SW 1271 (cell line): ENCODE results near the gene POLR3G.

Source experiments
- DNase-seq, 2 experiments: peaks; one replicate each; lab custom pipeline; 2025; lab: John Stamatoyannopoulos, UW

The POLR3G gene, protein sequence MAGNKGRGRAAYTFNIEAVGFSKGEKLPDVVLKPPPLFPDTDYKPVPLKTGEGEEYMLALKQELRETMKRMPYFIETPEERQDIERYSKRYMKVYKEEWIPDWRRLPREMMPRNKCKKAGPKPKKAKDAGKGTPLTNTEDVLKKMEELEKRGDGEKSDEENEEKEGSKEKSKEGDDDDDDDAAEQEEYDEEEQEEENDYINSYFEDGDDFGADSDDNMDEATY

DNA sequence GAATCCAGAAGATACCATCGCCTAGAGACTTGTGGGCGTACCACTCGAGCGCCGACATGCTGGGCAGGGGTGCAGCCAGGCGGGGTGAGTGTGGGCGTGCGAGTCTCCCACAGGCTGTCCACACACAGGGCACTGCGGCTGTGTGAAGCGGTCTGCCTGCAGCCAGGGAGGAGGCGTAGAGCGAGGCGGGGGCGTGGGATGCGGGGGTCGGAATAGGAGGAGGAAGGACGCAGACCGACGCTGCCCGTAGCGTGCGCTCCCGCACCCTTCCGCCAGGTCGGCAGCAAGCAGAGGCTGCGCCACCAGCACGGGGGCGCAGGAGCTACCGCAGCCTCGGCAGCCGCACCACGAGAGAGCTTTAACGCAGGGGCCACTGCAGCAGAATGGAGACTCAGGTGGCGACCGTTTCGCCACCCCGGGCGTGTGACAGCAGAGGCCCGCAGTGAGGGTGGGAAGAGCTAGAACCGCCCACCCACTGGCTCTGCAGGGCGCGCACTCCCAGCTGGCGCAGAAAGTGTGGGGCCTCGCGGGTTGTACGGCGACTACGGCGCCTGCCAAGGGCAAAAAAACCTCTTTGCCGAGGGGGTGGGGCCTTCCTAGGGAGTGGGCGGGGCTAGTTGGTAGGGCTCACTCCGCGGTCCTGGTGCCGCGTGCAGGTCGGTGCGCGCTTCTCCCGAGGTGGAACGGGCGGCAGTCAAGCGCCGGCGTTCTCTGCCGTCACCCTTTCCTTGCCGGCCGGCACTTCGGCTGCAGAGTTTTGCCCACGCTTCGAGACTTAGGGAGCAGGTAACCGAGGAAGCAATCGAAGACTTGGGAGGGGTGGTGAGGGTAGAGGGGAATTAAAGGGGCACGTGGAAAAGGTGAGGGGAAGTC is at the start of gene POLR3G, which contains the start of gene MBLAC2:
TSS of gene POLR3G (plus strand) at position 630 of the 873 bp plus-strand sequence. CDS start 10,704 bp downstream, outside the sequence.
TSS of gene MBLAC2 (minus strand) at position 537 of the 873 bp plus-strand sequence. CDS start at position 58, 479 bp downstream.
- peak; percentile 87 to 96 for DNase-seq

DNA sequence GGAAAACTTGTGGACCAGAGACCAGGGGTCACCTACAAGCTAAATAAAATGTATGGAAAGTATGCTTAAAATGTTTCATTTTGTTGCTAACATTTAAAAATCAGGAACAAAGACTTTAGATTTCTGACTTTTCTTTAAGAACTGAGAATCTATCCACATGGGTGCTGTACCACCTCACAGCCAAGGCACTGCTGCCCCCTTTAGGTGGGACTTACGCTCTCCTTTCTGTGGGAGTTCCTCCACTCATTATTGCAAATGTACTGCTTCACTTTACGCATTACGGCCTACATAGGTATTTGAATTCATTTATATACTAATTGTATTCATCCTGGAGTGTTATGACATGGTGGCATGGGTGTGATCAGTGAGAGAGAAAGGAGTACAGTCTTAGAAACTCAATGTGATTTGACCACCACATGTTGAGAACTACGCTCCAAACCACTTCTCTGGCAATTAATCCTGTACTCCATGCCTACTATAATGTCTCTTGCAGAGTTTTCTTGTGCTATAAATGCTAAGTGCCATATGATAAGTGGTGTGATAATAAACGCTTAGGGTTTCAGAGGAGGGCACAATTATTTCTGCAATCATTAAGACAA is 40.4 kb upstream of the POLR3G start:
- DNase-seq: peak in 1 of 2 experiments; percentile 58

DNA sequence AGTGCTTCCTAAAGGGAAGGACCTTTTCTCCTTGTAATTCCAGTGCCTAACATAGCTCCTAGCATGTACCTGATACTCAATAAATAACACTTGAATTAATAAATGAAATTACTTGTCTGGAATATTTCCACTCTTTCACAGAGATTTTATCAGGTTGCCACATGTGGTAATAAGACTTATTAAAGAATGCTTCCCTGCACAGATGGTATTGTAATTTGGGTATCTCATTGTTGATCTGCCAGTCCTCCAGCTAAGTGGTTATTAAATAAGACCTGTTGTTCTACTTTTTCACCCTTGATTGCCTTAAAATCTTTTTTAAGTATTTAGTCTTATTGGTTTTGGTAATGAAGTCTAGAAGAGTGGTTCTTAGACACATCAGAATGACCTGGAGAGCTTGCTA is 37.0 kb upstream of the POLR3G start:
- no peak for DNase-seq

DNA sequence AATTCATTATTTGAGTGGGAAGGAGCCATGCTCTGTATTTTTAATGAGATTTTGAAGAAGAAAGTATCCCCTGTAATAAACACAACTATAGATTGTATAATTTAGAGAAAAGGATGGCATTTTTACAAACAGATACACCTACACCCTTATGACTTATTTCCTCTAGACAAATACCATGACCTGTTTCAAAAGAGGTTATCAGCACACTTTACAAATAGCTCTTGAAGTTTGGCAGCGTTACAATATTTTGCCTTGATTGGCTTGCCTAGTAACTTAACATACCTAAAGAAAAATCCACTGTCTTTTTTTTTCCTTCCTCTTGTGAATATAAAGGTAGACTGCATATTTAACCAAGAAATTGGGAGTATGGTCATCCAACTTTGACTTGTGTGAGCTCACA is 36.6 kb upstream of the POLR3G start:
- no peak for DNase-seq

DNA sequence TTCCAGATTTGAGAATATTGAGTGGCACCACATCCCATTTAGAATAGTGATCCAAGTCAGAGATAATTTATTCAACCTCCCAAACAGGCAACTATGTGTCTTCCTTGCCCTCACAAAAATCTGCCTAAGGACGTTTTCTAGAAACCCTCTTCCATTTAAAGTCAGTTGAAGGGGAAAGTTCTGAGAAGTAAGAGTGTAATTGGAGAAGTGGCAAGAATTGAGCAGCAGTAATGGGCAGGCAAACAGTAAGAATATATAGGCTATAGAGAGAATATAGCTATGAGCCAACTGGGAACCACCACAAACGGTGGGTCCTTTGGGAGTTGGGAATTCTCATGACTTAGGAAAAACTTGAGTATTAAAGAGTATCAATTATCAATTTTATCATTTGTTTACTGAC is 34.0 kb upstream of the POLR3G start:
- DNase-seq: no peak

DNA sequence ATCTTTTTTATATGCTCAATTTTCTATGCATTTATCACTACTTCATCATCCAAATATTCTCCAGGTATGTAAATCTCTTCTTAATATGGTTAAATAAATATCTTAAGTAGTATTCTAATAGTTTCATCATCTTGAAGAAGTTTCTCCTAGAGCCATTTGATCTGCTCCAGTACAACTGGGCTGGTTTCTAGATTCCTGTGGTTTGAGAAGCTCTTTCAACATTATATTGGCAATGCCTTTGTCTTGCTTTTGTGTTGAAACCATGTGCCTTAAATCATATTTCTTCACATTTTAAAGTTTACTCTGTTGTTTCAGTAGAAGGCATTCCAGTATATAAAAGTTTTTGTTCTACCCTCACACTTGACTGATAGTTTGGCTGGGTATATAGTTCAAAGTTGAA is 27.7 kb upstream of the POLR3G start:
- no peak for DNase-seq

DNA sequence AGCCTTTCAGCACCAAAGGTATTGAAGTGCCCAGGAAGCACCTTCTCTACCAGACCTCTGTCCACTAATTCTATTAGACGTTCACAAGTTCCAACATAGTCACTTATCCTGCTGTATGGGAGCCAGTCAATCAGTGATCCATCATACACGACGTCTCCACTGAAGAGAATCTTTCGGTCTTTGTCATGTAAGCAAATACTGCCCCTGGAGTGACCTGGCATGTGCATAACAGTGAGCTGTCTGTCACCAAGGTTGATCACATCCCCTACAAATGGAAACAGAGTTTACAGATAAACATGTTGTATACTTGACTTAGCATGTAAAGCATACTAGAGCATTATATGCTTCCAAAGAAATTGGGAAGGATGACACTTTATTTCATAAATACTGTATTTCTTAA is 13.4 kb upstream of the POLR3G start:
- no peak for DNase-seq

DNA sequence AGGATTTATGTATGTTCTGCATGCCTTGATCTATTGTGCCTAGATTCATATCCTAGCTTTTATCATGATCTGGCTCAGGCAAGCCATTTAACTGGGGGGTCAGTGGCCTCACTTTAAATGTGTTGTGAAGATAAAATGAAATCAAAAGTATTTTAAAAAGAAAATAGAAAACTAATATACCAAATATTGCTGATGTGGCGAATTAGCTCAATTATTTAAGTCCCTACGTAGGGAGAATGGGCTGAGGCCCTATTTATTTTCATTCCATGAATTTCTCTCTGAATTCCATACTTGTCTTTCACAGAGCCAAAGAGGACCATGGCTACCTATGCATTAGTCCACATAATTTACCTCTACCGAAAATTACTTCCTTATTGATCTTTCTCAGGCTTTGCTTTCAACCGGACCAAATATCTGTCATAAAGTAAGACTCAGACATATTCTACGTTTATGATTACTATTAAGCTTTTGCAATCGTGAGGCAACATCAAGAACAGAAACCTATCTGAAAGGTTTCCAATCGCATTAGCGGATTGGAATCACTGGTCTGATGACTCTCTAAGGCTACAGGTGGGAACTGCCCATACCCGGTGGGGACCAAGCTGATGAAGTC is 1.8 kb upstream of the POLR3G start:
- DNase-seq: peak in 1 of 2 experiments; percentile 59

DNA sequence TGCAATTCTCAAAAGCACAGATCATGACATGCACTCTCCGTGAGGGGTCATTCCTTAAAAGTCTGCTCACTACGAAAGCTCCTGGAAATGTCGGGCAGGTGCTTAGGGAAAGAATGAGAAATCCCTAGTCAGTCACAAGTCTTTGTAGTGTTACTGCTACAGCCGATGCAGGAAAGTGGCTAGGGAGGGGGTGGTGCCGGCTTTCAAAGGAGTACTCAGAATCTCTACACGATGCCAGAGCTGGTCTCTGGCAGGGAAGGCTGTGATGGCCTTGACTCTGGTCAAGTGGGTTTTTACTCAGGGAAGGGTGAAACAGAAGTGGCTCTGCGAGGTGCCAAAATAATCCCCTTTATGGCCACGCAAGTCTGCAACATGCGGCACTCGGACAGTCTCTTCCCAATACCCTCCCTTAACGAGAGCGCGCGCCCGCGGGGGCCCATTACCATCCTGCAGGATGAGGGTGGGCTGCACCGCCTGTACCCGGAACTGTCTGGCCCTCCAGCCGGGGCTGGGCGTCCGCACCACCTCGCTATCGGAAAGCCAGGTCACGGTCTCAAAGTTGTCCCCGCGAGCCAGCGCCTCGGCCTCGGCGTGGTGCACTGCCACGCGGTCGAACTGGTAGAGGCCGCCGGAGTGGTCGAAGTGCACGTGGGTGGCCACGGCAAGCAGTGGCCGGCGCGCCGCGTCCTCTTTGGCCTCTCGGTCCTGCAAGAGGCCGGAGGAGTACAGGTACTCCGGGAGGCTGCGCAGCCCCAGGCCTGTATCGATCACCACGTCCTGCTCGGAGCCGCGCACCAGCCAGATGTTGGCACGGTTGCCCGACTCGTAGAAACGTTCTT is 1.0 kb upstream of the POLR3G start:
- peak in 1 of 2 experiments; percentile 59 for DNase-seq

DNA sequence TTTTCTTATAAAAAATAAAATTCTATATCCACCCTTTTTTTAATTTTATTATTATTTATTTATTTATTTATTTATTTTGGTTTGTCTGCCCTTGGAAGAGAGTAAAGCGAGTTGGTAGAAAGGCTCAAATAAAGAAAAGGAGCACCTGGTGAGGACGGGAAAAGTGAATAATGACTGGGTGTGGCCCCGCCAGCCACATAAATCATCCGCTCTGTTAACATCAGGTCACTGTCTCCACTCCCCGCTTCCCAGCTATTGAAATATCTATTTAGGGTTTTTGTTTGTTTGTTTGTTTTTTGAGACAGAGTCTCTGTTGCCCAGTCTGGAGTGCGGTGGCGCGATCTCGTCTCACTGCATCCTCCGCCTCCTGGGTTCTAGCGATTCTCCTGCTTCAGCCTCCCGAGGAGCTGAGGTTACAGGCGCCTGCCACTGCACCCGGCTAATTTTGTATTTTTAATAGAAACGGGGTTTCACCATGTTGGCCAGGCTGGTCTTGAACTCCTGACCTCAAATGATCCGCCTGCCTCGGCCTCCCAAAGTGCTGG is 844 bp downstream of the POLR3G start:
- DNase-seq: no peak

DNA sequence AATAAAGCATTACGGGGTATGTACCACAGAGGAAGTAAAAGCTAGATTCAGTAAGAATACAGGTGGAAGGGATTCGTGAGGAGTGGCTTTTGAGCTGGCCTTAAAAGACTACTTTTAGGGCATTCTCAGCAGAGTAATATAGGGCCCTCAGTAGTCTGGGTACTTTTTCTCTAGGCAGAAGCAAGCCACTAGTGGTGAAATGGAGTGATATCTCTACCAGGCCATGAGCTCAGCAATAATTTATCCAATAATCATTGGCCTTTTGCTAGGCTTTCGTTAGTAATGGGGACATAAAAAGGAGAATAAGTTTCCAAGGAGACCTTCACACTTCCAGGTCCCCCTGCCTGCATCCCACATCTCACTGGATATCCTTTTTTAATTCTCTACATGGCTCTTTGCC is 1.7 kb downstream of the POLR3G start:
- DNase-seq: no peak

DNA sequence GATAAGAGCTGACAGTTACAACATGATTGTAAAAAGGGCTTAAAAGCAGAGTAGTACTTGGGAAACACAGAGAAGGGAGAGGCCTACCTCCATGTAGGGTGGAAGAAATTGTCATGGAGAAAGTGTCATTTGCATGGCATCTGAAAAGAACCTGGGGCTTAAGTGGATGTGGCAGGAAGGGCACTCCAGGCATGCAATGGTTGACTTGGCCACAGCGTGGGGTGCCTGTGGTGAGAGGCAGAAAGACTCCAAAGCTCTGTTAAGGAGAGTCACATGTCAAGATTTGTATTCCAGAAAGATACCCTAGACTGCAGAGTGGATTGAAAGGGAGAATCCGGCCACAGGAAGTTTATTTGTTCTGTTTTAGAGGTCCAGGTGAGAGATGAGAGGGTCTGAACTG is 2.4 kb downstream of the POLR3G start:
- no peak for DNase-seq

DNA sequence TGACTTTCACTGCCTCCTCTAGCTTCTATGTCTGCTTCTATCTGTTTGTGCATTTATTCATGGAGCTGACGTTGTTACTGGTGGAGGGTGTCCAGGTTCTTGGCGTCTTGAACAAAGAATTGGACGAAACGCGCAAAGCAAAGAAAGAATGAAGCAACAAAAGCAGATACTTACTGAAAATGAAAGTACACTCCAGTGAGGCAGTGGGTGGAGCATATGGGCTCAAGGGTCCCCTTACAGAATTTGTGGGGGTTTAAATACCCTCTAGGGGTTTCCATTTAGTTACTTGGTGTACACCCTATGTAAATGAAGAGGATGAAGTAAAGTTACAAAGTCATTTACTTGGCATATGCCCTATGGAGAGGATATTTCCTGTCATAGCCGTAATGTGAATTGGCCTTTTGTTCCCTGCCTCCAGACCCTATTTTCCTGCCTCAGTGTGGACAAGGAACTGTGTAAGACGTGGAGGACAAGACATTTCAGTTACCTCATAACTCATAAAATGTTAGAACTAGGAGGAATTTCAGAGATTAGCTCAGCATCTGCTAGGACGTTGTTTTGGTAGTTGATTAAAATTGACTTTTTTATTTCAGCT is 3.1 kb downstream of the POLR3G start:
- DNase-seq: no peak

DNA sequence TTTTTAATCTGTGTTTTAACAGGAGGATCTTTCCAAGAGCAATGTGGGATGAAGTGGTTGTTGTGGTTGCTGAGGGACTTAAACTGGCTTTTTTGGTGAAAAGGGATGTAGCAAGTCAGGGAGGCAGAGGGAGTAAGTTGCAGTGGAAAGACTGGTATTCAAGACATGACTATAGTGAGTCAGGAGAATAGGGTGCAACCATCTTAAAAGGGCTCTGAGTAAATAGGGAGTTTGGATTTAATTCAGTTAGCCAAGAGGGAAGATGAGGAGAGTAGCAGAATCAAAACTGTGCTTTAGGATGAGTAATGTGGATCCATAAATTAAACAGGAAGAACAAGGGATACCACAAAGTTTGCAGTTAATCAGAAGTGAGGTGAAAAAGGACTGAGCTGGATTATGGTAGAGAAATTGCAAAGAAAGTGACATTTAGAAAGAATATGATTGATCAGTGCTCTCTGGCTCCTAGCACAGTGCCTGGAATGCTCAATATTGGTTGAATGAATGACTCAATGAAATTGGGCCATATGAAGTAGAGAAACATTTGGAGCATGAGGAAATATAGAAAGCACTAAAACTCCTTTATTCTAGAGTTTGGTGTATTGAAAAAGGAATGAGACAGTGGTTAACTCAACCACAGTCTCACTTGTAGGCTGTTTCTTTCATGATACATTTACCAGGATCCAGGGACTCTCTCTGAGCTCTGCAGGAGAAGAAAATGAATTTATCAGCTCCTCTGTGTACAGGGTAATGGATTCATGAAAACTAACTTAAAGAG is 5.1 kb downstream of the POLR3G start:
- no peak for DNase-seq

DNA sequence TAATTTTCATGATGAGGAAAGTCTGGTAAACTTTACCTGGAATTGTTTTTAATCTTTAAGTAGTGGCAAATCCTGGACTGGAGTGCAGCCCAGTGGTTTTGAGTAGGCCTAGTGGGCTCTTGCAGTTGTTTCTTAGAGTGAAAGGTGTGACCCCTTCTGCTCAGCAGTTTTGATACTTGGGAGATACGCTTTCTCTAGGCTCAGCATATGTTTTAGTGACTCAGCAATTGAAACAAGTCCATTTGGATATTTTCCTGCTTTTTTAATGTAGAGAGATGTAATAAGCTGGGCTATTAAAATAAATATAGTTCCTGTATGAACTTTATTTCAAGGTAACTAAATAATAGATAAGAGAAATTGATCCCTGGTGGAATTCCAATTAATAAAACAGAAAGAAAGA is 6.0 kb downstream of the POLR3G start:
- DNase-seq: no peak

DNA sequence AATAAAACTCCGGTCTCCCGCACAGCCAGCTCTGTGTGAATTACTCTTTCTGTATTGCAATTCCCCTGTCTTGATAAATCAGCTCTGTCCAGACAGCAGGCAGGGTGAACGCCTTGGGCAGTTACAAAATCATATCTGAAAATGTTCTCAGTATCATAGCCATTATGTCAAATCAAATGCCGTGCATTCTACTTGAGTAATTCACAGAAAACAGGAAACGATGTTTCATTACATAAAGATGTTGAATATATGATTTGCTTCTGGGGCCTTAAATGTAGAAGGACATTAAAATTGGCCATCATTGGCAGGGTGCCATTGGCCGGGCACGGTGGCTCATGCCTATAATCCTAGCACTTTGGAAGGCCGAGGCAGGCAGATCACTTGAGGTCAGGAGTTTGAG is 8.5 kb downstream of the POLR3G start:
- no peak for DNase-seq

DNA sequence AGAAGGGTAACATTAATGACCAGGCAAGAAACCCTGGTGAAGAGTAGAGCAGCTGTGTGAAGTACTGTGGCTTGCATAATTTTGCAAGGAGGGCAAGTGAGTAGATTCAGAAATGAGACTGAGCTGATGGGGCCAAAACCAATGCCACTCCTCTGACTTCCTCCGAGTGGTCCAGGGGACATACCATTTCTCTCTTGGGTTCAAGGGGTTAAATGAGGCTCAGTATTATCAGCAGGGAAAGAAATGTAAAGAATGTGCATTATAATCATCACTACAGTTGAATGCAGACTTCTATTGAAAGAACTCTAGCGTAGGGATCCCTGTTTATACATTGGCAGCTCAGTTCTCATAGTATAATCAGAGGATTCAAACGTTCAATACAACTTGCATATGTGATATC is 9.9 kb downstream of the POLR3G start:
- DNase-seq: no peak

DNA sequence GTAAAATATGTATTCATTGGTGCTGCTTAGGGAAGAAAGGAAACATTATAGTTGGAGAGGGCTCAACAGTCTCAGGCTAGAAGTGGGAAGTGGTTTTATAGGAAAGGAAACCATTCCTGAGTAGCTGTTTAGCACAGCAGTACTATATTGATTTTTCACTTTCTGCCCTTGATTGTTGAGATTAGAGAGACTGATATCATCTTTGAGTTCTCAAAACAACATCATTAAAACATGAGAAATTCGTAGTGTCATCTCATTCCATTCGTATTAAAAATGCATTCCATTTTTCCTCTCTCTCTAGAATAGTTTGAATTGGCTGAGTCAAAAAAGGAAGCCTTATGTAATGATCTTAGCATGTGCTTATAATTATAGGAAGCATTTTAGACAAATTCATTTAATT is 14.1 kb downstream of the POLR3G start:
- DNase-seq: no peak

DNA sequence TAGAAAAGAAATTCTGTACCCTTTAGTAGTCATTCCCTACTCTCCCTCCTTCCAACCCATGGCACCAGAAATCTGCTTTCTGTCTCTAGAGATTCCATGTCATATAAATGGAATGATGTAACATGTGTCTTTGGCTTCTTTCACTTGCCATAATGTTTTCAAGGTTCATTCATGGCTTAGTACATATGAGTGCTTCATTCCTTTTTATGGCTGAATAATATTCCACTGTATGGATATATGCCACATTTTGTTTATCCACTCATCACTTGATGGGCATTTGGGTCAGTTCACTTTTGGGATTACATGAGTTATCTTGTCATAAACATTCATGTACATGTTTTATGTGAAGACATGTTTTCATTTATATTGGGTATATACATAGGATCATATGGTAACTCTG is 19.4 kb downstream of the POLR3G start:
- no peak for DNase-seq

DNA sequence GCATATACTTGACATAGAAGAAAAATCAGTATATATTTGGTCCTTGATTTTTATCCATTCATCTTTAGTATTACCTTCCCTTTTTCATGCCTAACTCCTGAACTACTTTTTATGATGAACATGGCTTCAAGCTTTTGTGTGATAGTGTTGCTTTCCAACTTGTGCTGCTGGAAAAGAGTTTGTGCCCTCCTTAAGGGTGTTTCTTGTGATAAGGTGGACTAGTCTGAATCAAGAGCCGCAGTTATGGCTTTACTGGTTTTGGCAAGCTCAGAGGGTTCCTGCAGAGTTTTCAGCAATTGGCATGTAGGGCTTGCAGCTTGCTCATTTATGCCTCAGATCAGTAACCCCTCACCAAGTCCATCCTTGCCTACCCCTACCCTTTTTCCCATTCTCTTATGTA is 20.5 kb downstream of the POLR3G start:
- DNase-seq: no peak
